ENCODE data around the gene HSD17B2.

The HSD17B2 gene

GRCh38 chr16:82051656-82052055 is 16.6 kb downstream of the HSD17B2 start:
- DNase-seq = no peak

- no peak for DNase-seq
Observed at GRCh38 chr16:82055117-82055516, 20.1 kb downstream of the HSD17B2 start.

GRCh38 chr16:82055728-82056549 is 20.9 kb downstream of the HSD17B2 start:
- peak; percentile 43 for DNase-seq

- DNase-seq = no peak
Observed at GRCh38 chr16:82056550-82056896, 21.5 kb downstream of the HSD17B2 start.

GRCh38 chr16:82059161-82059982 is 24.3 kb downstream of the HSD17B2 start:
- no peak for DNase-seq

- DNase-seq = no peak
Observed at GRCh38 chr16:82059983-82060421, 24.9 kb downstream of the HSD17B2 start.

- no peak for DNase-seq
Observed at GRCh38 chr16:82061861-82062525, 26.9 kb downstream of the HSD17B2 start.

GRCh38 chr16:82062645-82063058 is 27.6 kb downstream of the HSD17B2 start:
- DNase-seq = no peak

GRCh38 chr16:82063456-82064082 is 28.5 kb downstream of the HSD17B2 start:
- no peak for DNase-seq

GRCh38 chr16:82067042-82067803 is 32.2 kb downstream of the HSD17B2 start:
- no peak for DNase-seq

- no peak for DNase-seq
Observed at GRCh38 chr16:82067804-82068325, 32.8 kb downstream of the HSD17B2 start.

GRCh38 chr16:82070656-82071369 is 35.8 kb downstream of the HSD17B2 start:
- DNase-seq = no peak

- no peak for DNase-seq
Observed at GRCh38 chr16:82071421-82071820, 36.4 kb downstream of the HSD17B2 start.

- DNase-seq = no peak
Observed at GRCh38 chr16:82072313-82072712, 37.3 kb downstream of the HSD17B2 start.

GRCh38 chr16:82074019-82074558 is 39.0 kb downstream of the HSD17B2 start:
- no peak for DNase-seq

- DNase-seq = no peak
Observed at GRCh38 chr16:82078125-82078524, 43.1 kb downstream of the HSD17B2 start.

GRCh38 chr16:82079892-82080291 is 44.8 kb downstream of the HSD17B2 start:
- no peak for DNase-seq

- no peak for DNase-seq
Observed at GRCh38 chr16:82081264-82081663, 46.2 kb downstream of the HSD17B2 start.

GRCh38 chr16:82082097-82082496 is 47.0 kb downstream of the HSD17B2 start:
- DNase-seq = no peak

GRCh38 chr16:82082543-82083244 is 47.6 kb downstream of the HSD17B2 start:
- DNase-seq = no peak
